Measurements from ENCODE around the gene SLC26A1. TPM values are rescaled to one million over a fixed set of nuclear protein-coding genes. Genes with fewer than 3 reads are reported as not detected.
A peak's percentile ranks its signal among the peaks of the same experiment; 100 is the strongest.

The SLC26A1 gene
- total and polyA plus RNA-seq, 12 donors = 0.06 to 0.66 (median 0.33) TPM; not detected in 8

DNA sequence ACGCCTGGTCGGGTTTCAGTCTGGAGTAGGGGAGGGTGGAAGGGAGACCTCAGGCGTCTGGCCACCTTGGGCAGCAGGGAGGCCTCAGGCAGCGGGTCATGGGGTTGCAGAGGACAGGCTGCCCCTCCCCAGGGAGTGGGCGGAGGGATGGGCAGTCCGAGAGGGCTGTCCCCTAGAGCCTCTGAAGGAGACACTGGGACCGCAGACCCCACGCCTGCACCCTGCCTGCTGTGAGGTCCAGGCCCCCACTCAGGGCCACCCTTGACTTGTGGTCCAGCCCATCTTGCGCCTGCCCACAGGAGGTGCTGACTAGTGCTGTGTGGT lies 34.7 kb upstream of the SLC26A1 start:
- Histone ChIP-seq H3K27me3 (peaks cover 0 to 32% (median 24%) of the 10 kb centered on the region in 7 donors), H3K9me3 (no peaks in the 10 kb centered on the region), H3K36me3 (peaks cover 0 to 15% (median 0%) of the 10 kb centered on the region in 9 donors), H3K4me3 (no peak overlapping the region), H3K4me1 (peaks cover 0 to 8% (median 0%) of the 10 kb centered on the region in 9 donors), H3K27ac (no peak overlapping the region)
- 64 to 69% methylated on average over 9 of the region's 9 CpGs for WGBS, 2 donors
- TF ChIP-seq, protein P1, sequence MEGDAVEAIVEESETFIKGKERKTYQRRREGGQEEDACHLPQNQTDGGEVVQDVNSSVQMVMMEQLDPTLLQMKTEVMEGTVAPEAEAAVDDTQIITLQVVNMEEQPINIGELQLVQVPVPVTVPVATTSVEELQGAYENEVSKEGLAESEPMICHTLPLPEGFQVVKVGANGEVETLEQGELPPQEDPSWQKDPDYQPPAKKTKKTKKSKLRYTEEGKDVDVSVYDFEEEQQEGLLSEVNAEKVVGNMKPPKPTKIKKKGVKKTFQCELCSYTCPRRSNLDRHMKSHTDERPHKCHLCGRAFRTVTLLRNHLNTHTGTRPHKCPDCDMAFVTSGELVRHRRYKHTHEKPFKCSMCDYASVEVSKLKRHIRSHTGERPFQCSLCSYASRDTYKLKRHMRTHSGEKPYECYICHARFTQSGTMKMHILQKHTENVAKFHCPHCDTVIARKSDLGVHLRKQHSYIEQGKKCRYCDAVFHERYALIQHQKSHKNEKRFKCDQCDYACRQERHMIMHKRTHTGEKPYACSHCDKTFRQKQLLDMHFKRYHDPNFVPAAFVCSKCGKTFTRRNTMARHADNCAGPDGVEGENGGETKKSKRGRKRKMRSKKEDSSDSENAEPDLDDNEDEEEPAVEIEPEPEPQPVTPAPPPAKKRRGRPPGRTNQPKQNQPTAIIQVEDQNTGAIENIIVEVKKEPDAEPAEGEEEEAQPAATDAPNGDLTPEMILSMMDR (IDR thresholded peaks at IDR 0.05) = no peak
- ATAC-seq (no peak), DNase-seq (no peak)
- intact Hi-C loops (cut with DNase I) = no loop called here

DNA sequence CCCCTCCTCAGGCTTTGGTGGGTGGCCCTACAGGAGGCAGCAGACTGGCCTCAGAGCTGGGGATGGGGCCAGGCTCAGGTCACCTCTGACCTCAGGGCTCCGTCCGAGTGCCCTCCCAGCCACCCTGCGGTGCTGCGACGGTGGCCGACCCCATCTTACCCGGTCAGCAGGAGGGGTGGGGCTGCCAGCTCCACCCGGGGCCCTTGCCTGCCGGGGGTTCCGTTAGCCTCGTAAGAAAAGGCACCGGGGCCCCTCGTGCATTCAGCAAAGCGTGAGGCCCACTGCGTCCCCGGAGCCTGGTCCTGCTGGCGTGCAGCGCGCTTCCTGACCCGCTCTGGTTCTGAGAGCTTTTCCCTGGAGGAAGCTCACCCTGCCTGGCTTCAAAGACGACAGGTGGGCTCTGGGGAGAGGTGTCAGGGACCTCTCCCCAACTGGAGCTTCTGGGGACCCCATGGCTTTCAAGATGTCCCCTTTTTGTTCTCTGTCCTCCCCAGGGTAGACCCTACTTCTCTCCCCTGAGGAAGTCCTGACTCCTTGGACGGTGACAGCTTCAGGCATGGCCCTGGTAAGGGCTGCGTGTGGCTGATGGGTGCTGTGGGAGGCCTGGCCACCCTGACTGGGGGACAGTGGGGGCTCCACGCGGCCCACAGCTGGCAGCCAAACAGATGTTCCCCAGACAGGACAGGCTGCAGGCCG lies 34.2 kb upstream of the SLC26A1 start:
- Histone ChIP-seq H3K36me3 (peaks cover 0 to 15% (median 0%) of the 10 kb centered on the region in 9 donors), H3K27ac (no peak overlapping the region), H3K4me1 (peaks cover 0 to 8% (median 0%) of the 10 kb centered on the region in 9 donors), H3K27me3 (peaks cover 0 to 27% (median 19%) of the 10 kb centered on the region in 7 donors), H3K9me3 (no peaks in the 10 kb centered on the region), H3K4me3 (no peak overlapping the region)
- TF ChIP-seq, protein P1 (IDR thresholded peaks at IDR 0.05) = no peak
- intact Hi-C loops (cut with DNase I) = no loop called here
- ATAC-seq (no peak), DNase-seq (no peak)
- WGBS, 2 donors = 72 to 73% methylated on average over 26 of the region's 26 CpGs

DNA sequence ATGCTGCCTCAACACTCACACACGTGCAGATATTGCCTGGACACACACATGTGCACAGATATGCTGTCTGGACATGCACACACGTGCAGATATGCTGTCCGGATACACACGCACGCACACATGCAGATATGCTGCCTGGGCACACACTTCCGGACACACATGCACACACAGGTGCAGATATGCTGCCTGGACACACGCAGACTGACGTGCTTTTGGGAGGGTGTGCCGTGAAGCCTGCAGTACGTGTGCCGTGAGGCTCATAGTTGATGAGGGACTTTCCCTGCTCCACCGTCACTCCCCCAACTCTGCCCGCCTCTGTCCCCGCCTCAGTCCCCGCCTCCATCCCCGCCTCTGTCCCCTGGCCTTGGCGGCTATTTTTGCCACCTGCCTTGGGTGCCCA lies 32.9 kb upstream of the SLC26A1 start:
- Histone ChIP-seq H3K36me3 (peaks cover 0 to 15% (median 0%) of the 10 kb centered on the region in 9 donors), H3K27me3 (peaks cover 0 to 16% (median 9%) of the 10 kb centered on the region in 7 donors), H3K4me1 (peaks cover 0 to 8% (median 0%) of the 10 kb centered on the region in 9 donors), H3K9me3 (no peaks in the 10 kb centered on the region), H3K4me3 (no peak overlapping the region), H3K27ac (no peak overlapping the region)
- ATAC-seq (peak; percentile 53 to 69 (median 65)), DNase-seq (peak; percentile 45 to 56)
- 38 to 40% methylated on average over 17 of the region's 17 CpGs for WGBS, 2 donors
- TF ChIP-seq, protein P1 (IDR thresholded peaks at IDR 0.05) = no peak
- intact Hi-C loops (cut with DNase I) = no loop called here

DNA sequence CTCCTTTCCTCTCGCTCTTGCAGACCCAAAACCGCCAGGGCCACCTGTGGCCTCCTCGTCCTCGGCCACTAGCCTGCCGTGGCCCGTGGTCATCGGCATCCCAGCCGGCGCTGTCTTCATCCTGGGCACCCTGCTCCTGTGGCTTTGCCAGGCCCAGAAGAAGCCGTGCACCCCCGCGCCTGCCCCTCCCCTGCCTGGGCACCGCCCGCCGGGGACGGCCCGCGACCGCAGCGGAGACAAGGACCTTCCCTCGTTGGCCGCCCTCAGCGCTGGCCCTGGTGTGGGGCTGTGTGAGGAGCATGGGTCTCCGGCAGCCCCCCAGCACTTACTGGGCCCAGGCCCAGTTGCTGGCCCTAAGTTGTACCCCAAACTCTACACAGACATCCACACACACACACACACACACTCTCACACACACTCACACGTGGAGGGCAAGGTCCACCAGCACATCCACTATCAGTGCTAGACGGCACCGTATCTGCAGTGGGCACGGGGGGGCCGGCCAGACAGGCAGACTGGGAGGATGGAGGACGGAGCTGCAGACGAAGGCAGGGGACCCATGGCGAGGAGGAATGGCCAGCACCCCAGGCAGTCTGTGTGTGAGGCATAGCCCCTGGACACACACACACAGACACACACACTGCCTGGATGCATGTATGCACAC lies 31.8 kb upstream of the SLC26A1 start:
- TF ChIP-seq, protein P1 (IDR thresholded peaks at IDR 0.05) = no peak
- no peak for DNase-seq
- ATAC-seq = no peak
- 93 to 95% methylated on average over 32 of the region's 32 CpGs for WGBS, 2 donors
- H3K9me3 ChIP-seq = no peaks in the 10 kb centered on the region
- no peak overlapping the region for H3K27ac ChIP-seq
- H3K4me1 ChIP-seq = peaks cover 0 to 8% (median 0%) of the 10 kb centered on the region in 9 donors
- H3K36me3 ChIP-seq = peaks cover 0 to 15% (median 0%) of the 10 kb centered on the region in 9 donors
- H3K4me3 ChIP-seq = no peak overlapping the region
- intact Hi-C loops (cut with DNase I) = no loop called here
- peaks cover 0 to 8% (median 4%) of the 10 kb centered on the region in 7 donors for H3K27me3 ChIP-seq
